Body of pancreas (tissue), 4 donors: ENCODE measurements around the gene CTNND1. TPM values are rescaled to one million over a fixed set of nuclear protein-coding genes. Genes with fewer than 3 reads are reported as not detected.

Experiments used
- ATAC-seq: fragments of 150-250 bp; one replicate; pipeline ENCODE4 v1.9.1; 2016
- DNase-seq, 4 donors: peaks; one replicate each; pipeline ENCODE4 v3.0.0-alpha.2; 2019
- H3K27ac ChIP-seq, 4 donors: fragments of 200-600 bp; sonication (generic); 1 replicate in 3 of 4; 2 replicates in 1 of 4; pipeline versions ENCODE4 v1.5.1 to v1.6.1; 2016 to 2019; ENCODE audit warnings: mild to moderate bottlenecking in 1 of 4, mixed read lengths in 1 of 4, moderate library complexity in 1 of 4
- H3K27me3 ChIP-seq, 2 donors: fragments of 200-600 bp; sonication (generic); one replicate each; pipeline ENCODE4 v1.6.0; 2016; ENCODE audit warnings: mild to moderate bottlenecking in 1 of 2
- H3K36me3 ChIP-seq, 2 donors: fragments of 200-600 bp; sonication (generic); replicated peaks in 1 of 2; 2 replicates each; pipeline ENCODE4 v1.5.1; 2016; ENCODE audit warnings: low read depth in 2 of 2; ENCODE audit not compliant: insufficient read depth in 1 of 2
- H3K4me1 ChIP-seq: fragments of 200-600 bp; sonication (generic); one replicate; pipeline ENCODE4 v1.6.0; 2016
- H3K4me3 ChIP-seq, 2 donors: fragments of 200-600 bp; sonication (generic); 1 replicate in 1 of 2; 2 replicates in 1 of 2; pipeline ENCODE4 v1.5.1; 2016 to 2019
- H3K9me3 ChIP-seq, 3 donors: fragments of 200-600 bp; sonication (generic); 1 replicate in 2 of 3; 2 replicates in 1 of 3; pipeline ENCODE4 v1.5.1; 2016
- POLR2A ChIP-seq, 3 donors: fragments of 450-650 bp; IDR thresholded peaks; one replicate each; pipeline ENCODE4 v1.6.1; 2016; ENCODE audit warnings: antibody characterized with exemption in 3 of 3, mild to moderate bottlenecking in 2 of 3
- WGBS, 2 donors: methylation state at CpG; one replicate each; pipeline ENCODE4 v1.1.5; 2017; 5-methylcytosine and 5-hydroxymethylcytosine counted together
- intact Hi-C: fragments of 100-400 bp; cut with DNase I; formaldehyde crosslinking; loops from one replicate; pipeline ENCODE4 v1.15.1; 2023
- small RNA-seq: library from RNA; depleted of rRNA; stranded (forward); fragments of <200 nt; gene quantifications from one replicate; pipeline ENCODE3, GENCODE V24; 2016
- total RNA-seq, 2 donors: library from RNA; depleted of rRNA; stranded (reverse); fragments of >200 nt; gene quantifications; one replicate each; pipeline ENCODE4 v1.1.0, GENCODE V29; 2016
- TF ChIP-seq, protein P1 (sequence below), 7 experiments: fragments of 450-650 bp in 4 of 7; fragments of 200-600 bp in 3 of 7; sonication (generic) in 3 of 7; IDR thresholded peaks; one replicate each; pipeline ENCODE4 v1.5.1; 2016 to 2019; ENCODE audit warnings: antibody characterized with exemption in 7 of 7

CTNND1 gene
- total RNA-seq, 2 donors from 2014 or later, result 115 to 178 TPM

DNA sequence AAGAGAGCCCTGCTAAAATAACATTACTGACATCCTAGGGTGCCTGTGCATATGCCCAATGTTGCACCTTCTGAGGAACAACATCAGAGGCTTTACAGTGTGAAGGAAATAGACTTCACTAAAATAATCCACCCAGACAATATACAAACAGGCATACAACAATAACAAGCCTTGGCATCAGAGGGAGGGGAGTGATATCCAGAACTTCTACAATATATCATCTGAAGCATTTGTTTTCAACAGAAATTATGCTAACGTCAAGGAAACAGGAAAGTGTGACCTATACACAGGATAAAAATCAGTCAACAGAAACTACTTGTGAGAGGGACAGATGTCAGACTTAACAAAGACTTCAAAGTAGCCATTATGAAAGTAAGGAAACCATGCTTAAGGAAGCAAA lies 81.3 kb downstream of the CTNND1 start:
- H3K27ac ChIP-seq, result no peak overlapping the region
- H3K27me3 ChIP-seq, result no peaks in the 10 kb centered on the region
- no peak for TF ChIP-seq POLR2A (IDR thresholded peaks at IDR 0.05)
- TF ChIP-seq, protein P1, sequence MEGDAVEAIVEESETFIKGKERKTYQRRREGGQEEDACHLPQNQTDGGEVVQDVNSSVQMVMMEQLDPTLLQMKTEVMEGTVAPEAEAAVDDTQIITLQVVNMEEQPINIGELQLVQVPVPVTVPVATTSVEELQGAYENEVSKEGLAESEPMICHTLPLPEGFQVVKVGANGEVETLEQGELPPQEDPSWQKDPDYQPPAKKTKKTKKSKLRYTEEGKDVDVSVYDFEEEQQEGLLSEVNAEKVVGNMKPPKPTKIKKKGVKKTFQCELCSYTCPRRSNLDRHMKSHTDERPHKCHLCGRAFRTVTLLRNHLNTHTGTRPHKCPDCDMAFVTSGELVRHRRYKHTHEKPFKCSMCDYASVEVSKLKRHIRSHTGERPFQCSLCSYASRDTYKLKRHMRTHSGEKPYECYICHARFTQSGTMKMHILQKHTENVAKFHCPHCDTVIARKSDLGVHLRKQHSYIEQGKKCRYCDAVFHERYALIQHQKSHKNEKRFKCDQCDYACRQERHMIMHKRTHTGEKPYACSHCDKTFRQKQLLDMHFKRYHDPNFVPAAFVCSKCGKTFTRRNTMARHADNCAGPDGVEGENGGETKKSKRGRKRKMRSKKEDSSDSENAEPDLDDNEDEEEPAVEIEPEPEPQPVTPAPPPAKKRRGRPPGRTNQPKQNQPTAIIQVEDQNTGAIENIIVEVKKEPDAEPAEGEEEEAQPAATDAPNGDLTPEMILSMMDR (IDR thresholded peaks at IDR 0.05), result no peak
- intact Hi-C loops, result no loop called here
- DNase-seq (no peak), ATAC-seq (no peak)
- H3K36me3 ChIP-seq, result no peaks in the 10 kb centered on the region
- H3K4me1 ChIP-seq, result peaks cover 4% of the 10 kb centered on the region
- WGBS, 2 donors, result 35 to 48% methylated on average over 1 of the region's 1 CpG
- no peak overlapping the region for H3K4me3 ChIP-seq
- no peaks in the 10 kb centered on the region for H3K9me3 ChIP-seq

GRCh38 chr11:57867966-57868365 lies 106.4 kb downstream of the CTNND1 start:
- H3K36me3 ChIP-seq, result no peaks in the 10 kb centered on the region
- no peak for TF ChIP-seq POLR2A (IDR thresholded peaks at IDR 0.05)
- TF ChIP-seq, protein P1 (IDR thresholded peaks at IDR 0.05), result no peak
- no peaks in the 10 kb centered on the region for H3K9me3 ChIP-seq
- intact Hi-C loops, result no loop called here
- H3K4me3 ChIP-seq, result no peak overlapping the region
- ATAC-seq (no peak), DNase-seq (no peak)
- H3K27me3 ChIP-seq, result no peaks in the 10 kb centered on the region
- no peak overlapping the region for H3K27ac ChIP-seq
- H3K4me1 ChIP-seq, result no peaks in the 10 kb centered on the region

GRCh38 chr11:57868491-57868890 lies 106.9 kb downstream of the CTNND1 start:
- TF ChIP-seq, protein P1 (IDR thresholded peaks at IDR 0.05), result no peak
- TF ChIP-seq POLR2A (IDR thresholded peaks at IDR 0.05), result no peak
- H3K27me3 ChIP-seq, result no peaks in the 10 kb centered on the region
- H3K36me3 ChIP-seq, result no peaks in the 10 kb centered on the region
- intact Hi-C loops, result no loop called here
- no peak overlapping the region for H3K27ac ChIP-seq
- H3K9me3 ChIP-seq, result no peaks in the 10 kb centered on the region
- DNase-seq, result no peak
- 94% methylated on average over 2 of the region's 2 CpGs; no CpG with 5 or more reads in 1 of the 2 donors for WGBS, 2 donors
- no peak overlapping the region for H3K4me3 ChIP-seq
- ATAC-seq, result no peak
- H3K4me1 ChIP-seq, result no peaks in the 10 kb centered on the region

Small RNA genes within 50 kb of the gene (small RNA-seq; reads per million reads assigned to genes)
- gene AP001931.1, result not detected
- gene TMX2-CTNND1, result not detected

Other genes with a start within 250 kb of the CTNND1 start
- gene SLC43A1, start 246.1 kb upstream of the CTNND1 start, total RNA-seq, result 100 to 1,000 TPM in 1 of 2 donors, 10 to 100 TPM in 1; 87.7 to 128 TPM
- gene TIMM10, start 231.0 kb upstream of the CTNND1 start, total RNA-seq, result 10 to 100 TPM in 1 of 2 donors, 1 to 10 TPM in 1; 5.6 to 24.4 TPM
- not detected for gene SMTNL1, start 224.2 kb upstream of the CTNND1 start, total RNA-seq
- 10 to 100 TPM in 1 of 2 donors, 1 to 10 TPM in 1; 7.9 to 17.4 TPM for gene UBE2L6, start 194.1 kb upstream of the CTNND1 start, total RNA-seq
- 100 to 1,000 TPM; 166 to 216 TPM for gene SERPING1, start 164.1 kb upstream of the CTNND1 start, total RNA-seq
- gene YPEL4, start 111.9 kb upstream of the CTNND1 start, total RNA-seq, result under 1 TPM in 1 of 2 donors, not detected in 1; 0.26 TPM
- 1 to 10 TPM; 3.3 to 7.3 TPM for gene CLP1, start 104.0 kb upstream of the CTNND1 start, total RNA-seq
- 10 to 100 TPM; 17.6 to 48.5 TPM for gene ZDHHC5, start 93.7 kb upstream of the CTNND1 start, total RNA-seq
- 10 to 100 TPM; 15.5 to 17.4 TPM for gene MED19, start 49.6 kb upstream of the CTNND1 start, total RNA-seq
- gene TMX2, start 49.2 kb upstream of the CTNND1 start, total RNA-seq, result 10 to 100 TPM; 32.9 to 46.8 TPM
- gene SELENOH, start 20.3 kb upstream of the CTNND1 start, total RNA-seq, result 100 to 1,000 TPM in 1 of 2 donors, 10 to 100 TPM in 1; 86.1 to 157 TPM
- gene BTBD18, start 10.0 kb upstream of the CTNND1 start, total RNA-seq, result not detected